OCI-LY3 (cell line): Measurements from ENCODE around the gene CCDC144A.
"Not testable (repeated sequence)": the region's sequence is repeated elsewhere in the genome, so short reads cannot be mapped to it uniquely, and the experiment has no call there.

Experiments
- H2AFZ ChIP-seq: fragments of 200-600, 300-600 bp; shearing (Covaris generic); 2 replicates; pipeline ENCODE4 v1.6.0; 2014; ENCODE audit warnings: antibody characterized with exemption, low read depth, low read length
- H3K27ac ChIP-seq: fragments of 200-600, 300-600 bp; sonication (generic); 2 replicates; pipeline ENCODE4 v1.5.1; 2014; ENCODE audit warnings: mild to moderate bottlenecking, low read length, moderate library complexity, mixed read lengths
- H3K27me3 ChIP-seq: fragments of 200-600, 300-600 bp; sonication (generic); 2 replicates; pipeline ENCODE4 v1.6.1; 2014; ENCODE audit warnings: low read depth, low read length, mixed read lengths
- H3K36me3 ChIP-seq: fragments of 200-600, 300-600 bp; sonication (generic); replicated peaks from 2 replicates; pipeline ENCODE3; 2014; ENCODE audit warnings: low read depth, low read length, mixed read lengths
- H3K4me1 ChIP-seq: fragments of 300-600, 200-600 bp; sonication (generic); 2 replicates; pipeline ENCODE4 v1.6.1; 2014; ENCODE audit warnings: low read length, mixed read lengths
- H3K4me2 ChIP-seq: fragments of 200-600, 300-600 bp; sonication (generic); 2 replicates; pipeline ENCODE4 v1.6.1; 2014; ENCODE audit warnings: low read length, mixed read lengths
- H3K4me3 ChIP-seq: fragments of 300-600, 200-600 bp; sonication (generic); 2 replicates; pipeline ENCODE4 v1.5.1; 2014; ENCODE audit warnings: antibody characterized with exemption, mild to moderate bottlenecking, low read length, moderate library complexity
- H3K79me2 ChIP-seq: fragments of 300-600, 200-600 bp; shearing (Covaris generic); 2 replicates; pipeline ENCODE4 v1.6.1; 2014; ENCODE audit warnings: mild to moderate bottlenecking, low read length, mixed read lengths
- H3K9ac ChIP-seq: fragments of 300-600, 200-600 bp; shearing (Covaris generic); 2 replicates; pipeline ENCODE4 v1.6.0; 2014; ENCODE audit warnings: mild to moderate bottlenecking, low read length, moderate library complexity
- H3K9me3 ChIP-seq: fragments of 200-600, 300-600 bp; shearing (Covaris generic); 2 replicates; pipeline ENCODE4 v1.6.1; 2014; ENCODE audit warnings: low read length, mixed read lengths; ENCODE audit not compliant: insufficient read depth
- H4K20me1 ChIP-seq: fragments of 200-600, 300-600 bp; sonication (generic); 2 replicates; pipeline ENCODE4 v1.6.1; 2016; ENCODE audit warnings: low read length, mixed read lengths; ENCODE audit not compliant: insufficient read depth
- CTCF ChIP-seq: fragments of 200-600, 300-600 bp; sonication (generic); IDR thresholded peaks from 2 replicates; pipeline ENCODE4 v1.5.1; 2014; ENCODE audit warnings: antibody characterized with exemption, low read length, low read depth
- EZH2phosphoT487 ChIP-seq: fragments of 200-600 bp; shearing (Covaris generic); IDR thresholded peaks from 2 replicates; pipeline ENCODE4 v1.6.1; 2018; ENCODE audit warnings: antibody characterized with exemption, mixed run types, low read depth

Gene CCDC144A

GRCh38 chr17:16810236-16810635 is 120.2 kb downstream of the CCDC144A start:
- H2AFZ ChIP-seq, H3K27ac ChIP-seq, H3K36me3 ChIP-seq, H3K9ac ChIP-seq, H3K4me3 ChIP-seq, H4K20me1 ChIP-seq, H3K4me2 ChIP-seq, H3K4me1 ChIP-seq, H3K27me3 ChIP-seq, H3K79me2 ChIP-seq, H3K9me3 ChIP-seq: not testable (repeated sequence)

DNA sequence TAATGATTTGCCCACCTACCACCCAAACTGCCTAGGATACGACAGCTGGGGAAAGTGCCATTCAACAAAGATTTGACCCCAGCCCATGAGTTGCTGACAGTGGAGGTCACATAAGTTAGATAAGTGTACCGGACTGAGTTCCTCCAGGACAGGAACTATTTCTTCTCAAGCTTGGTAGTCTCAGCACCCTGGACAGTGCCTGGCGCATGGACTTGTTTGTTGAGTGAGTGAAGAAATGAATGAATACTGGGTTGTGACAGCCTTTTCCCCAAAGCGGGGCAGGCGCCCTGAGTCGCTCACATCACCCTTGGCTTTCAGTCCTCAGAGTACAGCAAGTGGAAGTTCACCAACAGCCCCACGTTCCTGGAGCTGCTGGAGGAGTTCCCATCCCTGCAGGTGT is 122.1 kb downstream of the CCDC144A start:
- not testable (repeated sequence) for H3K4me1 ChIP-seq, H3K27ac ChIP-seq, H3K4me3 ChIP-seq, H3K9ac ChIP-seq, H3K79me2 ChIP-seq, H4K20me1 ChIP-seq, H3K4me2 ChIP-seq, H3K36me3 ChIP-seq, H2AFZ ChIP-seq, H3K9me3 ChIP-seq, H3K27me3 ChIP-seq

DNA sequence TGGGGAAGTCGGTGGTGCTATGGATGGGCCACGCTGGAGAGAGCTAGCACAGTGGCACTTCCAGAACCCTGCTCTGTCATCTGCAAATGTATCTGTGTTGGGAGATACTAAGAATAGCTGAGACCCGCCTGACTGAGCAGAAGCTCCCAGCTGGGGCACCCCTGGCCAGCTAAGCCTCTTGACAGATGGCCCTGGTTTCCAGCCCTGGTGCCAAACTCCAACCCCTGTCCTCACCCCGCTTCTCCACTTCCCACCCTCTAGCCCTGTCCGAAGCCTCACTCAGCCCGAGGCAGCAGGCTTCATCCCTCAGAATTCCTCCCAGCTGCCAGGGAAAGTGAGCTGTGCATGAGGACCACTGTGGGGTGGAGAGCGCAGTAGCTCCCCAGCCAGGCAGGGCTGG is 124.4 kb downstream of the CCDC144A start:
- H2AFZ ChIP-seq, result no peak overlapping the region
- no peak overlapping the region for H3K27ac ChIP-seq
- H3K27me3 ChIP-seq, result no peaks in the 10 kb centered on the region
- no peak for TF ChIP-seq CTCF
- TF ChIP-seq EZH2phosphoT487, result no peak
- H3K4me2 ChIP-seq, result no peak overlapping the region
- no peak overlapping the region for H3K9ac ChIP-seq
- H3K4me1 ChIP-seq, result no peaks in the 10 kb centered on the region
- H3K36me3 ChIP-seq, result no peaks in the 10 kb centered on the region
- H4K20me1 ChIP-seq, result no peaks in the 10 kb centered on the region
- H3K9me3 ChIP-seq, result no peaks in the 10 kb centered on the region
- H3K79me2 ChIP-seq, result no peaks in the 10 kb centered on the region
- no peak overlapping the region for H3K4me3 ChIP-seq

- Histone ChIP-seq H3K27me3 (no peaks in the 10 kb centered on the region), H3K4me2 (no peak overlapping the region), H4K20me1 (no peaks in the 10 kb centered on the region), H3K27ac (no peak overlapping the region), H3K36me3 (no peaks in the 10 kb centered on the region), H3K4me1 (no peaks in the 10 kb centered on the region), H3K4me3 (no peak overlapping the region), H3K9me3 (no peaks in the 10 kb centered on the region), H3K79me2 (no peaks in the 10 kb centered on the region), H2AFZ (no peak overlapping the region), H3K9ac (no peak overlapping the region)
- no peak for TF ChIP-seq CTCF
- TF ChIP-seq EZH2phosphoT487, result no peak
Measured at GRCh38 chr17:16817201-16817600, 127.2 kb downstream of the CCDC144A start.

GRCh38 chr17:16817940-16818339 is 127.9 kb downstream of the CCDC144A start:
- H3K4me3 ChIP-seq, H3K27ac ChIP-seq, H2AFZ ChIP-seq, H3K27me3 ChIP-seq, H3K9ac ChIP-seq, H3K79me2 ChIP-seq, H3K36me3 ChIP-seq, H3K4me2 ChIP-seq, H4K20me1 ChIP-seq, H3K4me1 ChIP-seq, H3K9me3 ChIP-seq: not testable (repeated sequence)

DNA sequence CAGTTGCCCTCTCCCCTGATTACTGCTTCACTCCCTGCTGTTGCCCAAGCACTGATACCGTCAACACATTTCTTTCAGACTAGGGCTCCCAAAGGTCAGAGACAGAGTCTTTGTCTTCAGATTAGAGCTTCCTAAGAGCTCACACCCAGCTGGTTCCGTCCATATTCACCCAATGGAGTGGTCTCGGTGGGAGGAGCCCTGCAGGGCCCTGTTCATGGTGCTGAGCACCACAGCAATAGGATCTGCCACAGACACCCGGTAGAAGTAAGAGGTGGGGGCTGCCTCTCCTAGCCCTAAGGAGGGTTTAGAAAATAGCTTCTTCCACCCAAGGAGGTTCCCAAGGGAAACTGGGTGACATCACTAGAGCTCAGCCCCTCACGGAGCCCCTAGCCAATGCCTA is 128.3 kb downstream of the CCDC144A start:
- Histone ChIP-seq H3K9ac (no peak overlapping the region), H3K79me2 (no peaks in the 10 kb centered on the region), H4K20me1 (no peaks in the 10 kb centered on the region), H3K36me3 (no peaks in the 10 kb centered on the region), H2AFZ (no peak overlapping the region), H3K9me3 (no peaks in the 10 kb centered on the region), H3K4me2 (no peak overlapping the region), H3K27ac (no peak overlapping the region), H3K4me3 (no peak overlapping the region), H3K4me1 (no peaks in the 10 kb centered on the region), H3K27me3 (no peaks in the 10 kb centered on the region)
- no peak for TF ChIP-seq CTCF
- no peak for TF ChIP-seq EZH2phosphoT487
